ENCODE measurements around the gene NUDCD3. TPM values are rescaled to one million over a fixed set of nuclear protein-coding genes. Genes with fewer than 3 reads are reported as not detected.

The NUDCD3 gene
- total and polyA plus RNA-seq, 2 of the 8 experiments (the other 6 are each of a cell fraction or from before 2014, with no cell fraction given) = 35.2 to 93.7 TPM

DNA sequence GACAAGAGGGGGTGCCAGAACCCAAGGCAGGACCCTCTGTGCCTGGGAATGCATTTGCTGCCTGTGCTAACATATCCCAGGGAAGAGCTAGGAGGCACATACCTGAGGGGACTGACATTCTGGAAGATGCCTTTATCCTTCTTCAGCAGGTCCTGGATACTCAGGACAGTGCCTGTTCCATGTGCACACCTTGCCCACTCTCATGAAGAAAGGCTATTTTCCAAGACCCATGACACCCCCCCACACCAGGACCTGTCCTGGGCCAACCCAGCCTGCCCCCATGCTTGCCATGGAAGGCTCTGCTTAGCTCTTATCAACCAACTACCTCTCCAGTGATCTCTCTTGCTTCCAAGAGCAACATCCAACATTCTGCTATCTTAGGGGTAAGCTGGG, 97.8 kb downstream of the NUDCD3 start (continued):
- no peak for TF ChIP-seq CTCF (IDR thresholded peaks at IDR 0.05; ENCODE audit: control extremely low read depth in 1 of 3, insufficient read depth in 1 of 3, low read depth in 1 of 3, low read length in 3 of 3)
- TF ChIP-seq BCL11A (IDR thresholded peaks at IDR 0.05; ENCODE audit: low read depth in 2 of 2, low read length in 2 of 2) = no peak

Data from H1 (cell line).